HCT116 (cell line): ENCODE data around the gene SHISAL1. TPM values are rescaled to one million over a fixed set of nuclear protein-coding genes. Genes with fewer than 3 reads are reported as not detected.

ENCODE experiments used
- ATAC-seq: fragments of 200-7000 bp; cut with Tn5 transposase; 2 replicates; pipeline ENCODE4 v1.9.1; 2020; ENCODE audit warnings: mild to moderate bottlenecking, moderate library complexity
- BruUV-seq: library from RNA; stranded (reverse); fragments of 400-500 nt; replicated peaks from 2 replicates; lab custom pipeline; 2021; lab: Mats Ljungman, UMichigan
- CTCF ChIA-PET: fragments of 300-600 bp; sonication (Branson Sonifier 250); formaldehyde crosslinking; loops from one replicate; lab custom pipeline; 2021; ENCODE audit warnings: antibody characterized with exemption; lab: Charles Lee
- POLR2A ChIA-PET: fragments of 300-600, 350-600 bp; sonication (Branson Sonifier 250); formaldehyde crosslinking; loops from one replicate; lab custom pipeline; 2021; ENCODE audit warnings: antibody characterized with exemption; lab: Charles Lee
- RAD21 ChIA-PET, 2 experiments: fragments of 300-600 bp; sonication (Branson Sonifier 250); formaldehyde crosslinking; loops; one replicate each; lab custom pipeline; 2023; ENCODE audit warnings: low total read pairs in 2 of 2; ENCODE audit not compliant: uncharacterized antibody in 2 of 2, unreplicated experiment in 2 of 2, low non-redundant PET in 1 of 2; lab: Charles Lee
- DNase-seq: peaks from one replicate; pipeline ENCODE4 v3.0.0-alpha.2; 2010; ENCODE audit warnings: low read depth, low spot score
- H2AFZ ChIP-seq: fragments of 200-600 bp; shearing (Covaris generic), sonication (generic); 2 replicates; pipeline ENCODE4 v1.6.1; 2017; ENCODE audit warnings: low read depth, mixed run types, mixed read lengths, antibody characterized with exemption, low read length; ENCODE audit not compliant: poor library complexity, severe bottlenecking
- H3K27ac ChIP-seq: 2 replicates; pipeline ENCODE4 v1.5.1; 2012; ENCODE audit warnings: low read depth, low read length
- H3K27me3 ChIP-seq: fragments of 200-600 bp; sonication (generic); 2 replicates; pipeline ENCODE4 v1.6.1; 2016; ENCODE audit warnings: mixed run types, low read length, mixed read lengths; ENCODE audit not compliant: insufficient read depth
- H3K36me3 ChIP-seq, 2 experiments: fragments of 200-500 bp in 1 of 2; fragments of 200-600 bp in 1 of 2; sonication (Bioruptor generic) in 1 of 2; sonication (generic) in 1 of 2; 2 replicates each; pipeline versions ENCODE4 v1.5.1 to v1.6.1; 2014 to 2016; ENCODE audit warnings: low read length in 2 of 2, inconsistent platforms in 1 of 2, mixed read lengths in 1 of 2, mixed run types in 1 of 2; ENCODE audit not compliant: insufficient read depth in 2 of 2, control insufficient read depth in 1 of 2
- H3K4me1 ChIP-seq, 2 experiments: fragments of 200-600 bp in 1 of 2; sonication (generic) in 1 of 2; 2 replicates each; pipeline versions ENCODE4 v1.5.1 to v1.6.1; 2012 to 2017; ENCODE audit warnings: low read length in 2 of 2, inconsistent platforms in 1 of 2, mild to moderate bottlenecking in 1 of 2, mixed read lengths in 1 of 2, mixed run types in 1 of 2, moderate library complexity in 1 of 2; ENCODE audit not compliant: insufficient read depth in 2 of 2, control insufficient read depth in 1 of 2
- H3K4me2 ChIP-seq: fragments of 200-600 bp; sonication (generic); 2 replicates; pipeline ENCODE4 v1.6.1; 2017; ENCODE audit warnings: mixed run types, low read length, mixed read lengths
- H3K4me3 ChIP-seq, 2 experiments: fragments of 200-600 bp in 1 of 2; sonication (generic) in 1 of 2; replicated peaks in 1 of 2; 2 replicates each; pipeline ENCODE4 v1.5.1; 2011 to 2016; ENCODE audit warnings: low read length in 2 of 2, control low read depth in 1 of 2, low read depth in 1 of 2, mild to moderate bottlenecking in 1 of 2, mixed read lengths in 1 of 2, mixed run types in 1 of 2
- H3K79me2 ChIP-seq: fragments of 200-600 bp; sonication (generic); 2 replicates; pipeline ENCODE4 v1.6.1; 2017; ENCODE audit warnings: mild to moderate bottlenecking, mixed run types, low read length, moderate library complexity, mixed read lengths; ENCODE audit not compliant: insufficient read depth
- H3K9ac ChIP-seq: fragments of 200-600 bp; sonication (generic); 2 replicates; pipeline ENCODE4 v1.6.1; 2016; ENCODE audit warnings: low read length, mixed read lengths
- H3K9me2 ChIP-seq: fragments of 200-600 bp; sonication (generic), shearing (Covaris generic); 2 replicates; pipeline ENCODE4 v1.6.1; 2017; ENCODE audit warnings: mixed run types, mild to moderate bottlenecking, moderate library complexity; ENCODE audit not compliant: insufficient read depth
- H3K9me3 ChIP-seq, 2 experiments: fragments of 200-500 bp in 1 of 2; fragments of 200-600 bp in 1 of 2; sonication (Bioruptor generic) in 1 of 2; sonication (generic) in 1 of 2; 2 replicates each; pipeline ENCODE4 v1.6.1; 2014 to 2017; ENCODE audit warnings: low read length in 2 of 2, mixed read lengths in 2 of 2, inconsistent platforms in 1 of 2, low read depth in 1 of 2, mild to moderate bottlenecking in 1 of 2, mixed run types in 1 of 2, moderate library complexity in 1 of 2; ENCODE audit not compliant: control insufficient read depth in 1 of 2, insufficient read depth in 1 of 2
- H4K20me1 ChIP-seq: fragments of 200-600 bp; sonication (generic), shearing (Covaris generic); 2 replicates; pipeline ENCODE4 v1.6.1; 2017; ENCODE audit warnings: mixed run types, mild to moderate bottlenecking, moderate library complexity; ENCODE audit not compliant: insufficient read depth
- CBX3 ChIP-seq: IDR thresholded peaks from 2 replicates; pipeline ENCODE4 v1.6.1; 2012; ENCODE audit warnings: low read depth
- CEBPB ChIP-seq: IDR thresholded peaks from 2 replicates; pipeline ENCODE4 v1.6.1; 2012; ENCODE audit warnings: low read depth
- ELF1 ChIP-seq: IDR thresholded peaks from 2 replicates; pipeline ENCODE4 v1.6.1; 2012; ENCODE audit warnings: low read depth, borderline replicate concordance
- JUND ChIP-seq: IDR thresholded peaks from 2 replicates; pipeline ENCODE4 v1.6.1; 2012
- POLR2AphosphoS5 ChIP-seq: IDR thresholded peaks from 2 replicates; pipeline ENCODE4 v1.6.1; 2011; ENCODE audit warnings: mild to moderate bottlenecking, low read depth, low read length, moderate library complexity
- TCF7L2 ChIP-seq: IDR thresholded peaks from 2 replicates; pipeline ENCODE4 v1.7.0; 2011; ENCODE audit warnings: borderline replicate concordance, inconsistent platforms; ENCODE audit not compliant: insufficient read depth, insufficient read length; ENCODE audit errors: extremely low read depth
- ZNF274 ChIP-seq: fragments of 200-500 bp; sonication (Bioruptor generic); IDR thresholded peaks from 2 replicates; pipeline ENCODE4 v1.6.1; 2014; ENCODE audit warnings: mild to moderate bottlenecking, low read depth, low read length, inconsistent platforms
- intact Hi-C: fragments of 100-400 bp; cut with micrococcal nuclease; formaldehyde crosslinking; loops from 2 replicates; pipeline ENCODE4 v1.10.0; 2022
- total RNA-seq: library from RNA; stranded (reverse); gene quantifications from one replicate; pipeline ENCODE4 v1.2.1, GENCODE V29; 2021; ENCODE audit not compliant: unreplicated experiment
- TF ChIP-seq, protein P1 (sequence below), 3 experiments: fragments of 200-600 bp in 1 of 3; sonication (generic) in 1 of 3; IDR thresholded peaks in 2 of 3; conservative IDR thresholded peaks in 1 of 3; 2 replicates each; pipeline ENCODE4 v1.5.1; 2012 to 2017; ENCODE audit warnings: low read depth in 2 of 3, low read length in 2 of 3, antibody characterized with exemption in 1 of 3, borderline replicate concordance in 1 of 3, control low read depth in 1 of 3, mild to moderate bottlenecking in 1 of 3, mixed read lengths in 1 of 3, mixed run types in 1 of 3, moderate library complexity in 1 of 3; ENCODE audit not compliant: insufficient read depth in 1 of 3

SHISAL1 gene
- total RNA-seq, 1 experiment from 2014 or later = not detected

DNA sequence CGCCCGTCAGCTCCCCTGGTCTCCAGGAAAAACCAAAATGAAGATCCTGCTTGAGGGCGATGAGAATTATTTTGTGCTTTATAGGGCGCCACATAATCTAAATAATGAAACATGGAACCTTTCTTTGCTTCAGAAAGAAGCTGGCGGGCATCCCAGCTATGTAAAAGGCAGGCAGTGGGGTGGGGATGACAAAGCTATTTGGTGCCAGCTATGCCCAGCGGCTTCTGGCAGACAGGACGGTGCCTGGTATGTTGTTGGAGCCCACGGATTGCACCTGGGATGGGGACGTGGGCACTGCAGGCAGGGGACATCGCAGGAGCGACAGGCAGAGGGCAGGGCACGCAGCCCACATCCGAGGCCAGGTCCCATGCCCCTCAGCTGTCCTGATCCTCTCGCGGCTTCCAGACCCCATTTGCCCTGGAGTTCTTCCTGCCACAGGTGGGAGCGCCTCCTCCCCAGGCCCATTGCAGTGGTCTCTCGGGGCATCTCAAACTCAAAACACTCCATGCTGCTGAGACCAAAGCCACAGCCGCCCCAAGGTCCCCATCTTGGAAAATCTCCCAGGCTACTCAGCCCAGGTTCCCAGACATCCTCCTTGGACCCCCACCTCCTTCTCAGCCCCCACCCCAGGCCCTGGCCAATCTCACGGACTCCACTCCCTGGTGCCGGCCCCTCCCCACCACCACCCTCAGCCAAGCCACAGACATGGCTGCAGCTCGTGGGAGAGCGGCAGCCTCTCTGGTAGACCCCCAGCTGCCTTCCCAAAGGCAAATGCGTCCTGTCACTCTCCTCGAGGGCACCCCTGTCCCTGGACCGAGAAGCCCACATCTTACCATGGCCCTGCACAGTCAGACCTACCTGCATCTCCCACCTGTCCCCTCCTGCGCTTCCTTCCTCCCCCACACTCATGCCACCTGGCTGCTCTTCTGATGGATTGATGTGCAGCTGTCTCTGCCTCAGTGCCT is 45.7 kb downstream of the SHISAL1 start:
- Histone ChIP-seq H3K27me3 (no peaks in the 10 kb centered on the region; the same call in 1 of the 2 replicates), H2AFZ (no peak overlapping the region), H3K9me3 (no peaks in the 10 kb centered on the region), H3K4me3 (no peak overlapping the region), H3K36me3 (no peaks in the 10 kb centered on the region), H3K79me2 (no peaks in the 10 kb centered on the region), H3K9ac (no peak overlapping the region), H3K4me1 (no peaks in the 10 kb centered on the region), H3K9me2 (no peaks in the 10 kb centered on the region), H4K20me1 (no peaks in the 10 kb centered on the region), H3K27ac (no peak overlapping the region), H3K4me2 (no peak overlapping the region)
- intact Hi-C loops = no loop called here
- no TSS peak for BruUV-seq
- TF ChIP-seq CEBPB (no peak), TCF7L2 (no peak), ELF1 (no peak), ZNF274 (no peak), POLR2AphosphoS5 (no peak), JUND (no peak), CBX3 (no peak)
- TF ChIP-seq, protein P1, sequence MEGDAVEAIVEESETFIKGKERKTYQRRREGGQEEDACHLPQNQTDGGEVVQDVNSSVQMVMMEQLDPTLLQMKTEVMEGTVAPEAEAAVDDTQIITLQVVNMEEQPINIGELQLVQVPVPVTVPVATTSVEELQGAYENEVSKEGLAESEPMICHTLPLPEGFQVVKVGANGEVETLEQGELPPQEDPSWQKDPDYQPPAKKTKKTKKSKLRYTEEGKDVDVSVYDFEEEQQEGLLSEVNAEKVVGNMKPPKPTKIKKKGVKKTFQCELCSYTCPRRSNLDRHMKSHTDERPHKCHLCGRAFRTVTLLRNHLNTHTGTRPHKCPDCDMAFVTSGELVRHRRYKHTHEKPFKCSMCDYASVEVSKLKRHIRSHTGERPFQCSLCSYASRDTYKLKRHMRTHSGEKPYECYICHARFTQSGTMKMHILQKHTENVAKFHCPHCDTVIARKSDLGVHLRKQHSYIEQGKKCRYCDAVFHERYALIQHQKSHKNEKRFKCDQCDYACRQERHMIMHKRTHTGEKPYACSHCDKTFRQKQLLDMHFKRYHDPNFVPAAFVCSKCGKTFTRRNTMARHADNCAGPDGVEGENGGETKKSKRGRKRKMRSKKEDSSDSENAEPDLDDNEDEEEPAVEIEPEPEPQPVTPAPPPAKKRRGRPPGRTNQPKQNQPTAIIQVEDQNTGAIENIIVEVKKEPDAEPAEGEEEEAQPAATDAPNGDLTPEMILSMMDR (IDR thresholded peaks at IDR 0.05 in 2 of 3, conservative IDR thresholded peaks at IDR 0.05 in 1 of 3; ENCODE audit: borderline replicate concordance in 1 of 3, insufficient read depth in 1 of 3, low read depth in 2 of 3, low read length in 2 of 3) = no peak
- CTCF ChIA-PET = no interaction called here
- RAD21 ChIA-PET = no interaction called here
- no peak for ATAC-seq
- POLR2A ChIA-PET = no interaction called here
- DNase-seq = no peak
